ENCODE measurements around the gene ADORA1. TPM values are rescaled to one million over a fixed set of nuclear protein-coding genes. Genes with fewer than 3 reads are reported as not detected.

Gene ADORA1
- total RNA-seq, 1 donor, result 0.72 TPM

GRCh38 chr1:203142124-203142523 is 14.6 kb downstream of the ADORA1 start:
- TF ChIP-seq, protein P1, sequence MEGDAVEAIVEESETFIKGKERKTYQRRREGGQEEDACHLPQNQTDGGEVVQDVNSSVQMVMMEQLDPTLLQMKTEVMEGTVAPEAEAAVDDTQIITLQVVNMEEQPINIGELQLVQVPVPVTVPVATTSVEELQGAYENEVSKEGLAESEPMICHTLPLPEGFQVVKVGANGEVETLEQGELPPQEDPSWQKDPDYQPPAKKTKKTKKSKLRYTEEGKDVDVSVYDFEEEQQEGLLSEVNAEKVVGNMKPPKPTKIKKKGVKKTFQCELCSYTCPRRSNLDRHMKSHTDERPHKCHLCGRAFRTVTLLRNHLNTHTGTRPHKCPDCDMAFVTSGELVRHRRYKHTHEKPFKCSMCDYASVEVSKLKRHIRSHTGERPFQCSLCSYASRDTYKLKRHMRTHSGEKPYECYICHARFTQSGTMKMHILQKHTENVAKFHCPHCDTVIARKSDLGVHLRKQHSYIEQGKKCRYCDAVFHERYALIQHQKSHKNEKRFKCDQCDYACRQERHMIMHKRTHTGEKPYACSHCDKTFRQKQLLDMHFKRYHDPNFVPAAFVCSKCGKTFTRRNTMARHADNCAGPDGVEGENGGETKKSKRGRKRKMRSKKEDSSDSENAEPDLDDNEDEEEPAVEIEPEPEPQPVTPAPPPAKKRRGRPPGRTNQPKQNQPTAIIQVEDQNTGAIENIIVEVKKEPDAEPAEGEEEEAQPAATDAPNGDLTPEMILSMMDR (IDR thresholded peaks at IDR 0.05; ENCODE audit: insufficient read depth, low read length), result no peak
- DNase-seq (ENCODE audit: low read depth), result no peak
- no peak overlapping the region for H3K4me3 ChIP-seq (ENCODE audit: low read depth, low read length)

- TF ChIP-seq, protein P1 (IDR thresholded peaks at IDR 0.05; ENCODE audit: insufficient read depth, low read length), result no peak
- no peak for DNase-seq (ENCODE audit: low read depth)
- no peak overlapping the region for H3K4me3 ChIP-seq (ENCODE audit: low read depth, low read length)
These were observed 15.3 kb downstream of the ADORA1 start for GRCh38 chr1:203142684-203143408.

GRCh38 chr1:203143641-203144040 is 16.1 kb downstream of the ADORA1 start:
- TF ChIP-seq, protein P1 (IDR thresholded peaks at IDR 0.05; ENCODE audit: insufficient read depth, low read length), result no peak
- H3K4me3 ChIP-seq (ENCODE audit: low read depth, low read length), result no peak overlapping the region
- no peak for DNase-seq (ENCODE audit: low read depth)

DNA sequence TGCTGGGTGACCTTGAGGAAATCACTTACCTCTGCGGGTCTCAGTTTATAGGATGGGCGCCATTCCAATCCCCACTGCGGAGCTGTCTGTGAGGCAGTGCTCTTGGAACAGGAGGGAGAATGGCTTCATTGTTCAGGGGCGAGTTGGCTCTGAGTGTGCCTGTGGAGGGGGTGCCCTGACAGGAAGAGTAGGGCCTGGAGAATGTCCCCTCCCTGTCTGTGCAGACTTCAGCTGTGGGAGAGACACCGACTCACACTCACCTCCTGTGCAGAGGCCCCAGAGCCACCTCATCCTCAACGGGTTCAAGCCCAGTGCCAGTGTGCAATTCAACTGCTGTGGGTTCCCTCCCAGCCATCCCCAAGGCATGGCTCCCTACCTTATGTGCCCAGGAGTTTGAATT is 17.1 kb downstream of the ADORA1 start:
- no peak overlapping the region for H3K4me3 ChIP-seq (ENCODE audit: low read depth, low read length)
- TF ChIP-seq, protein P1 (IDR thresholded peaks at IDR 0.05; ENCODE audit: insufficient read depth, low read length), result no peak
- DNase-seq (ENCODE audit: low read depth), result no peak

DNA sequence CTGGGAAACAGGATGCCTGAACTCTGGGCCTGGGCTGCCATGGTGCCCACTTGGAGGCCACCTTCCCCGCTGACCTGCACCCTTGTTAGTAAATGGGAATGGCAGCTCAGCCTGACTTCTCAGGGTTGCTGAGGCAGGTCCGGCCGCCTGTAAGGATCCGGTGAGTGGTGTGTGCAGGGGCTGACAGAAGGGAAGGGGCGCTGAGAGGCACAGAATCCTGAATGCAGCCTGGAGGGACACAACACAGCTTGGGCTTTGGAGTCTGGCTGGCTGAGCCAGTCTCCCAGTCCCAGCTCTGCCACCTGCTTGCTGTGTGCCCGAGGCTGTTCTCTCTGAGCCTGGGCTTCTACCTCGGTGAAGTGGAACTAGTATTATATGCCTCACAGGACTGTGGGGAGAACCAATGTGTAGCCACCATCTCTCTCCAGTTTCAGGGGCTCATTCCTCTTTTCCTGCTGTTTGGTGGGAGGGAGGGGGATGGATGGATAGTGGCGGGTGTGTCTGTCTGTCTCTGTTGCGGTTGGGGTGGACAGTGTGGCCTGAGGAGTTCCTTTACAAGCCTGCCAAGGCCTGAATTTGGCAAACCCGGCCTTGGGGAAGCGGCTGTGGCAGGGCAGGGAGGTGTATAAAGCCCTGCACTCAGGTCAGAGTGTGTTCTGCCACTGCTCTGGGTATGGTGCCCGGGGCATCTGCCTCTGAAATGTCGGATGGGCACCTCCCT is 18.0 kb downstream of the ADORA1 start:
- DNase-seq (ENCODE audit: low read depth), result no peak
- no peak overlapping the region for H3K4me3 ChIP-seq (ENCODE audit: low read depth, low read length)
- TF ChIP-seq, protein P1 (IDR thresholded peaks at IDR 0.05; ENCODE audit: insufficient read depth, low read length), result no peak

GRCh38 chr1:203146042-203146369 is 18.5 kb downstream of the ADORA1 start:
- no peak for DNase-seq (ENCODE audit: low read depth)
- H3K4me3 ChIP-seq (ENCODE audit: low read depth, low read length), result no peak overlapping the region
- TF ChIP-seq, protein P1 (IDR thresholded peaks at IDR 0.05; ENCODE audit: insufficient read depth, low read length), result no peak
